Immature natural killer cell (primary cell): ENCODE results near the gene ADARB2. TPM values are rescaled to one million over a fixed set of nuclear protein-coding genes. Genes with fewer than 3 reads are reported as not detected.

ENCODE experiments used
- DNase-seq, 3 donors: peaks; one replicate each; pipeline ENCODE4 v3.0.0; 2022; ENCODE audit warnings: mixed read lengths in 1 of 3
- H3K27ac Mint-ChIP-seq, 6 donors: one replicate each; pipeline ENCODE4 v1.8.0; 2020; ENCODE audit warnings: mixed read lengths in 6 of 6, mild to moderate bottlenecking in 5 of 6, inconsistent platforms in 4 of 6, moderate library complexity in 3 of 6
- H3K27me3 Mint-ChIP-seq, 3 donors: one replicate each; pipeline ENCODE4 v1.8.0; 2020 to 2021; ENCODE audit warnings: low read depth in 3 of 3, mild to moderate bottlenecking in 3 of 3, mixed read lengths in 3 of 3, moderate library complexity in 3 of 3, inconsistent platforms in 1 of 3
- H3K36me3 Mint-ChIP-seq, 3 donors: one replicate each; pipeline ENCODE4 v1.8.0; 2020; ENCODE audit warnings: mixed read lengths in 3 of 3, inconsistent platforms in 2 of 3, mild to moderate bottlenecking in 2 of 3
- H3K4me1 Mint-ChIP-seq, 2 donors: one replicate each; pipeline ENCODE4 v1.8.0; 2020; ENCODE audit warnings: inconsistent platforms in 2 of 2, mild to moderate bottlenecking in 2 of 2, mixed read lengths in 2 of 2, moderate library complexity in 1 of 2
- H3K4me3 Mint-ChIP-seq, 5 donors: one replicate each; pipeline ENCODE4 v1.8.0; 2020; ENCODE audit warnings: mild to moderate bottlenecking in 5 of 5, mixed read lengths in 5 of 5, inconsistent platforms in 3 of 5, moderate library complexity in 3 of 5
- H3K9me3 Mint-ChIP-seq, 6 donors: one replicate each; pipeline ENCODE4 v1.8.0; 2020; ENCODE audit warnings: mild to moderate bottlenecking in 6 of 6, mixed read lengths in 6 of 6, inconsistent platforms in 4 of 6, moderate library complexity in 3 of 6
- polyA plus RNA-seq, 3 donors: library from polyadenylated mRNA; unstranded; fragments of 300-500 nt; fragmentation: Illumina TruSeq; gene quantifications; one replicate each; pipeline ENCODE4 v1.2.3, GENCODE V29; 2021

The ADARB2 gene
- polyA plus RNA-seq, 3 donors from 2014 or later, result 0.12 TPM; not detected in 2

DNA sequence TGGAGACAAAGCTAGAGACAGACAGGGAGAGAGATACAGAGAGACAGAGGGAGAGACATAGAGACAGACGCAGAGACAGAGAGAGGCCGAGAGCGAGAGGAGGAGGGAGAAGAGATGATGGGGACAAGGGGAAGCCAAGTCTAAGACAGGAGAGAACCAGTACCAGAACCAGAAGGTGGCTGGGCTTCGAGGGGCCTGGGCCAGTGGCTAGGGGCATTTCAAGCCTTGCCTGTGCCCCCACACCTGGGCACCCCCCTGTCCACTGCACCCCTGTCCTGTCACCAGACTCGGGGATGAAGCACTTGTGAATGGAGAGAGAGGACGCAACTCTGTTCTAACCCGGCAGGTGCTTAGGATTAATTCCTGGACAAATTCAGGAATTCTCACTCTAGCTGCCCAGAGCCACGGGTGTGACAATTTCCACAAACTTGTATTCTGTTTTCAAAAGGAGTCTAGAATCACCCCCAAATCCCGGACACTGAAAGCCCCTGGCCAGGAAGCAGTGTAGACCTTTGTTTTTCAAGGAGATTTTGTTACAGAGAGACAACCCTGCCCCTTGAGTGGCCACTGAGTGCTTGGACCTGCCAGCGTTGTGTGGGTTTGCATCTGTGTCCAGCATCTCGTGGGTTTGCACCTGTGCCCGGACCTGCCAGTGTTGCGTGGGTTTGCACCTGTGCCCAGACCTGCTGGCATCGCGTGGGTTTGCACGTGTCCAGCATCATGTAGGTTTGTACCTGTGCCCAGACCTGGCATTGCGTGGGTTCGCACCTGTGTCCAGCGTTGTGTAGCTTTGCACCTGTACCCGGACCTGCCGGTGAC lies 523.9 kb downstream of the ADARB2 start:
- peaks cover 0 to 3% (median 1%) of the 10 kb centered on the region in 6 donors for H3K9me3 Mint-ChIP-seq
- H3K4me3 Mint-ChIP-seq, result no peak overlapping the region
- peaks cover 0 to 3% (median 0%) of the 10 kb centered on the region in 3 donors for H3K36me3 Mint-ChIP-seq
- no peak overlapping the region for H3K27ac Mint-ChIP-seq
- H3K4me1 Mint-ChIP-seq, result peaks cover 15 to 16% of the 10 kb centered on the region in 2 donors
- H3K27me3 Mint-ChIP-seq, result peaks cover 2 to 10% (median 9%) of the 10 kb centered on the region in 3 donors
- no peak for DNase-seq

DNA sequence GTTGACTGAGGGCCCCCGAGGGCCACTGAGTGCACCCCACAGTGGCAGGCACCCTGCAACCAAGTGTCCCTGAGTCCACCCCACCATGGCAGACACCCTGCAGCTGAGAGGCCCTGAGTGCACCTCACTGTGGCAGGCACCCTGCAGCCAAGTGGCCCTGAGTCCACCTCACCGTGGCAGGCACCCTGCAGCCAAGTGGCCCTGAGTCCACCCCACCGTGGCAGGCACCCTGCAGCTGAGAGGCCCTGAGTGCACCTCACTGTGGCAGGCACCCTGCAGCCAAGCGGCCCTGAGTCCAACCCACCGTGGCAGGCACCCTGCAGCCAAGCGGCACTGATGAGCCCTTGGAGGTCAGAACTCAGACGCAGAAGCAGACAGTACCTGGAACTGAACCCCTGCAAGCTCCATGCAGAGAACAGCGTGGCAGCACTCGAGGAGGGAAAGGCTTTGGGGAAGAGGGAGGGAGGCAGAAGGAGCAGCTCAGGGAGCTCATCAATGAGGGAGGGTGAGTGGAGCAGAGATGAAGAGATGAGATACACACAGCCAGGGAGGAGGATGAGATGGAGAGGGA lies 524.7 kb downstream of the ADARB2 start:
- no peak overlapping the region for H3K4me3 Mint-ChIP-seq
- H3K27ac Mint-ChIP-seq, result no peak overlapping the region
- peaks cover 15 to 16% of the 10 kb centered on the region in 2 donors for H3K4me1 Mint-ChIP-seq

DNA sequence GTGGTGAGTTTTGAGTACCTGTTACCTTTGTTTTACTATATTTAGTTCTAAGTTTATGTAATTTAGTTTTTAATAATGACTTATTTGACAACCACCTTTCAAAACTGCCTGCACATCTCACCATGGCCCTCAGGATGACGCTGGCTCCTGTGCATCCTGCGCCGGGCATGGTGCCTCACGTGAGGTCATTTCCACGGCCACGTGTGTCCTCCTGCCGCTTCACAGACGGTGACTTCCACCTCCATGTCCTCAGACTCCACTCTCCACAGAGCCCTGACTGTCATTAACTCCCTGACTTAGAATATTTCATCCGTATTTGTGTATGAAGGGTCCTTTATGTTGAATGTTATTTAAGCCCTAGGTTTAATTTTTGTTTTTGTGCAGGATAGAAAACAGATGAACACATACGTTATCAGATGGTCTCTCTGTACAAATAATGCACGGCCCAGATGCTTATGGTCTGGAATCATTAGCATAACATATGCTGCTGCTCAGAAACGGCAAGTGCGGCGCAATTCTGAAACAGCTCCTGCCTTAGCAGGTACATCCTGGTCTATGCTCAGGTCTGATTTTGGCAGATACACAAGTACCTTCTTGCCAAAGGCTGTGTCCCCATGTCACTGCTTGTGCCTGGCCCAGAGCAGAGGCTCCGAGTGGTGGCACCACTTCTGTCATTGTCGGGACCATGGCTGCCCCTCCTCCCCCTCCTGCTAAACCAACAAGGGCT lies 525.3 kb downstream of the ADARB2 start:
- Mint-ChIP-seq H3K27me3 (peaks cover 2 to 9% (median 7%) of the 10 kb centered on the region in 3 donors), H3K4me1 (peaks cover 15 to 16% of the 10 kb centered on the region in 2 donors), H3K27ac (peak overlapping the region in 1 of 6 donors; percentile 30), H3K9me3 (peaks cover 0 to 3% (median 1%) of the 10 kb centered on the region in 6 donors), H3K4me3 (no peak overlapping the region), H3K36me3 (peaks cover 0 to 3% (median 0%) of the 10 kb centered on the region in 3 donors)
- DNase-seq, result no peak

More for the DNA sequence above, 524.7 kb downstream of the ADARB2 start:
- Mint-ChIP-seq H3K27me3 (peaks cover 2 to 9% (median 9%) of the 10 kb centered on the region in 3 donors), H3K9me3 (peaks cover 0 to 3% (median 1%) of the 10 kb centered on the region in 6 donors), H3K36me3 (peaks cover 0 to 3% (median 0%) of the 10 kb centered on the region in 3 donors)
- DNase-seq, result no peak

DNA sequence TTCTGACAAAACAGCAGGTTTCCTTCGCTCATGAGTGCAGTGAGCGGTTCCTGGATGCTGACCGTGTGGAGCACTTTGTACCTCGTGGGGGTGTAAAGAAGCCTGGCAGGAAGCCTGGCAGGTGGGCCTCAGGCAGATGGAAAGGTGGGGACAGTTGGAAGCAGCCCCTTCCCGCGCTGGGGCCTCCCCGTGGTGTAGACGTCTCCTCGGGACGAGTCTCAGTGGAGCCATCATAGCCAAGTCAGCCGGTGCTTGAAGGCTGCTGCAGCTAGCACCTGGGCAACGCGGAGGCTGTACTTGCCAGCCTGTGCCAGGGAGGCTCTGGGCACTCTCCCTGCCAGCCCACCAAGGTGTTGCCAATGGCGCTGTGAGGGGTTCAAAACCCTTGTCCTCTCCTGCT lies 526.7 kb downstream of the ADARB2 start:
- Mint-ChIP-seq H3K4me1 (peaks cover 15 to 16% of the 10 kb centered on the region in 2 donors), H3K27me3 (peaks cover 2 to 9% (median 9%) of the 10 kb centered on the region in 3 donors), H3K4me3 (no peak overlapping the region), H3K9me3 (peaks cover 0 to 3% (median 1%) of the 10 kb centered on the region in 6 donors), H3K27ac (peak overlapping the region in 1 of 6 donors; percentile 50), H3K36me3 (peaks cover 0 to 3% (median 0%) of the 10 kb centered on the region in 3 donors)
- no peak for DNase-seq

DNA sequence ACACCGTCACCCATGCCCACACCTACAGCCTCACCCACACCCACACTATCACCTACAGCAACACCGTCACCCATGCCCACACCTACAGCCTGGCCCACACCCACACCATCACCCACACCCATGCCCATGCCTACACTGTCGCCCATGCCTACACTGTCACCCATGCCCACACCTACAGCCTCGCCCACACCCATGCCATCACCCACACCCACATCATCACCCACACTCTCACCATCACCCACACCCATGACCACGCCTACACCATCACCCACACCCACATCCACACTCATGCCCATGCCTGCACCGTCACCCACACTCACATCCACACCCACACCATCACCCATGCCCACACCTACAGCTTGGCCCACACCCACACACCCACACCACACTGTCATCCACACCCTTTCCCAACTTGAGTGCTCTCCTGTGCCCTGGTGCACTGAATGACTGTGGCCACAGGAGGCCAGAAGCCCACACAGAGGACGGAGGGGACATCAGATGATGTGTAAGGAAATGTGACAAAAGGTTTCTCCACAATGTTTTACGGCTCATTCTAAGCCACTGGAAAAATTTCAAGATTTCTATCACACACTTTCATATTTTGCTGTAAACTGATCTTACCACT lies 527.9 kb downstream of the ADARB2 start:
- H3K27ac Mint-ChIP-seq, result peak overlapping the region; percentile 66 to 87 (median 82)
- H3K27me3 Mint-ChIP-seq, result peaks cover 2 to 9% (median 9%) of the 10 kb centered on the region in 3 donors
- H3K36me3 Mint-ChIP-seq, result peaks cover 0 to 3% (median 0%) of the 10 kb centered on the region in 3 donors
- H3K4me1 Mint-ChIP-seq, result peaks cover 15 to 16% of the 10 kb centered on the region in 2 donors
- peak overlapping the region in 1 of 5 donors; percentile 5 for H3K4me3 Mint-ChIP-seq
- peak in 2 of 3 donors; percentile 16 to 70 for DNase-seq
- peaks cover 0 to 3% (median 1%) of the 10 kb centered on the region in 6 donors for H3K9me3 Mint-ChIP-seq

DNA sequence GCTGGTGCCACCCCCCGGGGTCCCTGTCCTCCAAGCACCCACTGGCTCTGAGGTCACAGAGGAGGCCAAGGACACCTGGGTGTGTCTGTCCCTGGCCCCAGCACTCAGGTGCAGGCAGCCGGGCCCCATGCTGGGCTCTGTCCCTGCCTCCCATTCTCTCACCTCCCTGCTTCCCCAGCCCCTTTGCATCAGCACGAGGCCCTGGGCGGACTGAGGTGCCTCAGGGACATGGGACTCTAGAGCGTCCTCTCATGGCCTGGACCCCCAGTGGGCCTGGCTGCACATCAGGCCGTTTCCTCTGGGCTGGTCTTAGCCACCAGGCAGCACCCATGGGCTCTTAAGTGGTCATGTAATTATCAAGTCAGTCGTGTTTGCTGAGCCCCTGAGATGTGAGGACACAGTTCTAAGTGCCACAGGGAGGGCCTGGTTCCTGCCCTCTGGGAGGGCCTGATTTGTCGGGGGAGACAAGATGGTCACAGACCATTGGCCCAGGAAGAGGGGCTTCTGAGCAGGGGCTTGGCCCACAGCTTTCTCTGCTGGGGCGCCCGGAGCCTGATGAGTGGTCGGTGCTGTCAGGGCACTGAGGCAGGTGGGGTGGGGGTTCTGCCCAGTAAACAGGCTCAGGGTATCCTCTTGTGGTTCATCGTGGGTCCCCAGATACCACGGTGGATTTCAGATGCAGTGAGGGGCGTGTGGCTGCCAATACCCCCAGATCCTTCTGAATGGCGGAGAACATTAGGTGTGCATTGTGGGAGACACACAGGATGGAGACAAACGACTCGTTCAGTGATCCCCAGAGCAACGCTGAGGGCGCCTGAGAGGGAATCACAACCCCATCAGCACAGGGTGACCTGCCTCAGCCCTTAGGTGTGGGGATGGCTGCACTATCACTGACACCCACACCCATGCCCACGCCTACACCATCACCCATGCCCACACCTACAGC lies 528.7 kb downstream of the ADARB2 start:
- no peak for DNase-seq
- H3K27ac Mint-ChIP-seq, result peak overlapping the region; percentile 66 to 87 (median 78)

DNA sequence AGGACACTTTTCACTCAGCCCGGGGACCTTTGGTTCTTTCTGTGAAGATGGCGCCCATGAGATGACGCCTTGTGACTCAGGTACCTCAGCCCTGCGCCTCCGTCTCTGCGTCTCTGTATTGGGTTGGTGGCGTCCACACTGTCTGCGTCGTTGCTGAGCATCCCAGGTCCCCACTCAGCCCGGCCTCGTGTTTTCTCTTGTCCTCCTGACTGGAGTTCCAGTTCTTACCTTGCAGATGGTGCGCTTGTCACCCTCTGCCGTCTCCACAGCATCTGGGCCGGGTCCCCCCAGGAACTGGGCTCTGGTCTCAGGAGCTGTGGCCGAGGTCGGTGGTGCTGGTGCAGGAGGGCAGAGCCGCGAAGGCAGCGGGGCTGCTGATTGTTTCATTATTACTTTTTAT lies 530.7 kb downstream of the ADARB2 start:
- peaks cover 2 to 9% (median 8%) of the 10 kb centered on the region in 3 donors for H3K27me3 Mint-ChIP-seq
- peaks cover 15 to 16% of the 10 kb centered on the region in 2 donors for H3K4me1 Mint-ChIP-seq
- no peak overlapping the region for H3K4me3 Mint-ChIP-seq
- no peak for DNase-seq
- peaks cover 0 to 3% (median 0%) of the 10 kb centered on the region in 3 donors for H3K36me3 Mint-ChIP-seq
- H3K9me3 Mint-ChIP-seq, result peaks cover 0 to 2% (median 0%) of the 10 kb centered on the region in 6 donors
- H3K27ac Mint-ChIP-seq, result no peak overlapping the region

More for the DNA sequence above, 528.7 kb downstream of the ADARB2 start:
- H3K36me3 Mint-ChIP-seq, result peaks cover 0 to 3% (median 0%) of the 10 kb centered on the region in 3 donors
- peaks cover 2 to 11% (median 9%) of the 10 kb centered on the region in 3 donors for H3K27me3 Mint-ChIP-seq
- H3K9me3 Mint-ChIP-seq, result peaks cover 0 to 3% (median 1%) of the 10 kb centered on the region in 6 donors
- H3K4me3 Mint-ChIP-seq, result peak overlapping the region in 1 of 5 donors; percentile 5
- peaks cover 15 to 16% of the 10 kb centered on the region in 2 donors for H3K4me1 Mint-ChIP-seq

DNA sequence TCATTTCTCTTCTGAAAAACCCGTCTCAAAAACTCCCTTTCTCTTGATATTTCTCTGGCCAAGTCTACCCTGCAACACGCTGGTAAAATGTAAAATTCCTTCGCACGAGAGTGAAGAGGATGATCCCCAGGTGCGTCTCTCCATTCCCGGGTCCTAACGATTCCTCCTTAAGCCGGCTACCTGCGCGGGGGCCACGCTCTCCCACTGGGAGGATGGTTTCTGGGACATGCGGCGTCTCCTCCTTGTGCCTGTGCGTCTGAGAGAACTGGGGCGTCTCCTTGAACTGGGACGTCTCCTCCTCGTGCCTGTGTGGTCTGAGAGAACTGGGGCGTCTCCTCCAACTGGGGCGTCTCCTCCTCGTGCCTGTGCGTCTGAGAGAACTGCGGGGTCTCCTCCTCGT lies 531.2 kb downstream of the ADARB2 start:
- Mint-ChIP-seq H3K4me3 (no peak overlapping the region), H3K4me1 (peaks cover 13 to 16% of the 10 kb centered on the region in 2 donors)
- no peak for DNase-seq

DNA sequence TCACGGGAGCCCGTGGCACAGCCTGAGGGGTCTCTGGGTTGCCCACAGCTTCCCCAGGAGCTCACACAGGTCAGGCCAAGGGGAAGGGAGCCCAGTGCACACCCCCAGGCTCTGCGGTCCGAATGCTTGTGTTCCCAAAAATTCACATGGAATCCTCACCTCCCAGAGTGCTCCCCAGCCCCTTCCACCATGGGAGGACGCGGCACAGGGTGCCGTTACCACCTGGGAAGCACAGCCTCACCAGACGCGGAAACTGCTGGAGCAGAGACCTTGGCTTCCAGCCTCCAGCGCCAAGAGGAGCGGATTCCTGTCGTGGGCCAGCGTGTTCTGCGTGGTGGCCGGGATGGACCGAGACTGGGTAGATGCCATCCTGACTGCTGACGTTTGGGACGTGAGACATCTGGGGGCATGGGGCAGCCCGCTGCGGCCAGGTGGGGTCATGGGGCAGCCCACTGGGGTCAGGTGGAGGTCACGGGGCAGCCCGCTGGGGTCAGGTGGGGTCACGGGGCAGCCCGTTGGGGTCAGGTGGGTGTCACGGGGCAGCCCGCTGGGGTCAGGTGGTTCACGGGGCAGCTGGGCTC lies 531.8 kb downstream of the ADARB2 start:
- no peak overlapping the region for H3K27ac Mint-ChIP-seq
- H3K4me3 Mint-ChIP-seq, result no peak overlapping the region
- peaks cover 2 to 9% (median 8%) of the 10 kb centered on the region in 3 donors for H3K27me3 Mint-ChIP-seq
- no peak for DNase-seq
- no peaks in the 10 kb centered on the region for H3K36me3 Mint-ChIP-seq
- peaks cover 0 to 2% (median 0%) of the 10 kb centered on the region in 6 donors for H3K9me3 Mint-ChIP-seq
- H3K4me1 Mint-ChIP-seq, result peaks cover 9 to 14% of the 10 kb centered on the region in 2 donors

More for the DNA sequence above, 531.2 kb downstream of the ADARB2 start:
- peaks cover 2 to 9% (median 8%) of the 10 kb centered on the region in 3 donors for H3K27me3 Mint-ChIP-seq
- H3K9me3 Mint-ChIP-seq, result peaks cover 0 to 2% (median 0%) of the 10 kb centered on the region in 6 donors
- H3K36me3 Mint-ChIP-seq, result peaks cover 0 to 3% (median 0%) of the 10 kb centered on the region in 3 donors
- no peak overlapping the region for H3K27ac Mint-ChIP-seq

DNA sequence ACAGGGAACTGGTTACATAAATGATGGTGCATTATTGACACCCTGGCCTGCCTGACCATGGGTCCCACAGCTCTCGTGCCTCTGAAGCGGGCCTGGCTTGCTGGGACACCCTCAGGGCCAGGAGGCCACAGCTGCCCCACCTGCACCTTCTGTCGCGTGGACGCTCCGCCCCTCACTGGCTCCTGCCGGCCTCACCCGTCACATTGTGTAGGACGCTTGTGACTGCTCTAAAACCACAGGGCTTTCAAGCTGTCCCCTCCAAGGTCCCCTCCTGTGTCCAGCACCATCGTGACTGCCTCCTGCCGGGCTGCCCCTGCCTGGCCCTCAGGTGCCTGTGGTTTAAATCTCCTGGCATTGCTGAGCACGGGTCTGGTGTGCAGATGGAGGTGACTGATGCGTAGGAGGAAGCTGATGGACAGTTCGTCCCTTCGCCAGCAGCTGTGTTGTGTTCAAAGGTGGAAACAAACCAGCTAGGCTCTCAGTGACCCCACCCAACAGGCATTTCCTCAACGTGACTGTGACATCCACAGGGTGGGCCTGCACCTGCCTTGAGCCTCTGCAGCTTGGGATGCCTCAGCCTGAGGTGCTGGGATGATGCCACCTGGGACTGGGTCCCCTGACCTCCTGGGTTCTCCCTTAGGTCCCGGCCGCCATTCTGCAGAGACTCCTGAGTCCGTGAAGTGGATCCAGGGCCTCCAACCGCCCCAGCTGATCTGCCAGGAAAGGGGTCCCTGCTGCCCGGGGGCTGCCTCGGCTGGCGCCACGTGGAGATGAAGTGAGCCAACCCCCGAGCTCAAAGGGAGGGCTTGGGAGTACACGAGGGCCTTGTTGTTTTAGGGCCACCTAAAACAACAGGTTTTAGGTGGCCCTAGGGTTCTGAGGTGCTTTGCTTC lies 532.6 kb downstream of the ADARB2 start:
- Mint-ChIP-seq H3K4me1 (peaks cover 3 to 9% of the 10 kb centered on the region in 2 donors), H3K4me3 (no peak overlapping the region), H3K27me3 (peaks cover 2 to 9% (median 8%) of the 10 kb centered on the region in 3 donors), H3K9me3 (peaks cover 0 to 2% (median 0%) of the 10 kb centered on the region in 6 donors), H3K36me3 (no peaks in the 10 kb centered on the region), H3K27ac (no peak overlapping the region)
- no peak for DNase-seq

DNA sequence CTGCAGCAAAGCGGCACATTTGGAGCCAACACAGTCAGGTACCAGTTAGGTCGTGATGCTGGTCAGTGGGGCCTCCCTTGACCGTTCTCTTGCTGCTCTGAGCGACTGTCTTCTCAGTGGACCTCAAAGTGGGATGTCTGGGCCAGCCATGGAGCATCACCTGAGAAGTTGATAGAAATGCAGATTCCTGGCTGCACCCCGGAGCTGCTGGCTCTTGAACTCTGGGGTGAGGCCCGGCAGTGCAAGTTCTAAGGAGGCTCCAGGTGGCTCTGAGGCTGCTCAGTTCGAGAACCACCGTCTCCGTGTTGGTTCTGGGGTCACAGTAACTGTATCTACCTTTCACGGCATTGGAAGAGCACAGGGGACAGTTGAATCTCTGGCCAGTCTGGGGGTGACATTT lies 533.6 kb downstream of the ADARB2 start:
- DNase-seq, result no peak
- Mint-ChIP-seq H3K4me1 (no peaks in the 10 kb centered on the region), H3K9me3 (no peaks in the 10 kb centered on the region), H3K4me3 (no peak overlapping the region), H3K27ac (no peak overlapping the region), H3K36me3 (no peaks in the 10 kb centered on the region), H3K27me3 (peaks cover 1 to 3% (median 2%) of the 10 kb centered on the region in 3 donors)
